Camera-type eye (tissue), 1 donor: ENCODE data around the gene CWC22. TPM values are rescaled to one million over a fixed set of nuclear protein-coding genes. Genes with fewer than 3 reads are reported as not detected.

Experiments used
- total RNA-seq: library from RNA; depleted of rRNA; stranded (reverse); fragments of >200 nt; gene quantifications from one replicate; pipeline ENCODE4 v1.2.3, GENCODE V29; 2014

Gene CWC22
- 35.2 TPM for total RNA-seq

GRCh38 chr2:180006781-180007579 lies at the start of gene CWC22:
Gene CWC22 (minus strand): TSS chr2:180007297. CDS start chr2:179993341, 13,956 bp downstream.

Other genes starting within 250 kb of the CWC22 start
- gene ZNF385B, start 145.7 kb downstream of the CWC22 start, total RNA-seq = 30.8 TPM